Coronary artery (tissue), 2 donors: Measurements from ENCODE around the gene TTC33.

Experiments
- DNase-seq: peaks from one replicate; pipeline ENCODE4 v3.0.0-alpha.2; 2017; ENCODE audit warnings: low spot score
- H3K27ac ChIP-seq, 2 donors: fragments of 200-600 bp; sonication (generic); one replicate each; pipeline ENCODE4 v1.5.1; 2016 to 2019
- H3K4me3 ChIP-seq: fragments of 200-600 bp; sonication (generic); 2 replicates; pipeline ENCODE4 v1.5.1; 2016; ENCODE audit warnings: mild to moderate bottlenecking, moderate library complexity
- CTCF ChIP-seq: fragments of 200-600 bp; sonication (generic); IDR thresholded peaks from one replicate; pipeline ENCODE4 v1.5.1; 2019; ENCODE audit warnings: antibody characterized with exemption

TTC33 gene

DNA sequence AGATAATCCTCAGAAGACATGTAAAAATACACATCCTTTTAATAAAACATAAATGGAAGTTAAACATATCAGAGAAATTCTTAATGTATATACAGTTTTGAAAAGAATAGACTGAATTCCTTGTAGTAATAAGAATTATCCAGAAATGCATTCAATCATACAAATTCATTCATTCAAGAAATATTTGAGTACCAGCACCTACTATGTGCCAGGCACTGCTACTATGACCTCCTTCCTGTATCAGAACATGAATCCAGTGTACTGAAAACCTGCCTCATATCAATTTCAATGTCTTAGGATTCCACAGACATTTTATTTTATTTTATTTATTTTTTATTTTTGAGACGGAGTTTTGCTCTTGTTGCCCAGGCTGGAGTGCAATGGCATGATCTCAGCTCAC lies 29.2 kb upstream of the TTC33 start:
- Histone ChIP-seq H3K4me3 (no peak overlapping the region), H3K27ac (no peak overlapping the region)
- no peak for DNase-seq
- no peak for TF ChIP-seq CTCF

- DNase-seq = no peak
- Histone ChIP-seq H3K27ac (no peak overlapping the region), H3K4me3 (no peak overlapping the region)
- TF ChIP-seq CTCF = no peak
These were observed 28.4 kb upstream of the TTC33 start for GRCh38 chr5:40784027-40784653.

- TF ChIP-seq CTCF = no peak
- DNase-seq = no peak
- H3K4me3 ChIP-seq = no peak overlapping the region
- H3K27ac ChIP-seq = no peak overlapping the region
These were observed 26.2 kb upstream of the TTC33 start for GRCh38 chr5:40781843-40782409.

DNA sequence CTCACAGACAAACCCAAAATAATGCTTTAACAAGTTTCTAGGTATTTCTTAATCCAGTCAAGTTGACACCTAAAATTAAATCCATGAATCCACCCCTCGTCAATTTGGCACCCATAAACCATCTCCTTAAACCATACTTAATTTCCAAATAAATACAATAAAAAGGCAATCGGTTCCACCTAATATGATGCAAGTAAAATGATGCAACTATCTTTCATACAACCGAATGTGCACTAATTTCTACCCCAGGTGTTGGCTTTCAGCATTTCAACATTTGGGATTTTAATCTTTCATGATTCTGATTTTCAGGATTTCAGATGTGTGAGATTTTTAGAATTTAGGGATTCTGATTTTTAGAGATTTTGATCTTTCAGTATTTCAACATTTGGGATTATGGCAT lies 25.1 kb upstream of the TTC33 start:
- Histone ChIP-seq H3K4me3 (no peak overlapping the region), H3K27ac (no peak overlapping the region)
- DNase-seq = no peak
- TF ChIP-seq CTCF = no peak

- H3K27ac ChIP-seq = no peak overlapping the region
- TF ChIP-seq CTCF = no peak
- no peak for DNase-seq
- H3K4me3 ChIP-seq = no peak overlapping the region
These were observed 24.4 kb upstream of the TTC33 start for GRCh38 chr5:40780199-40780598.

GRCh38 chr5:40779561-40779960 lies 23.8 kb upstream of the TTC33 start:
- DNase-seq = no peak
- Histone ChIP-seq H3K27ac (no peak overlapping the region), H3K4me3 (no peak overlapping the region)
- TF ChIP-seq CTCF = no peak

DNA sequence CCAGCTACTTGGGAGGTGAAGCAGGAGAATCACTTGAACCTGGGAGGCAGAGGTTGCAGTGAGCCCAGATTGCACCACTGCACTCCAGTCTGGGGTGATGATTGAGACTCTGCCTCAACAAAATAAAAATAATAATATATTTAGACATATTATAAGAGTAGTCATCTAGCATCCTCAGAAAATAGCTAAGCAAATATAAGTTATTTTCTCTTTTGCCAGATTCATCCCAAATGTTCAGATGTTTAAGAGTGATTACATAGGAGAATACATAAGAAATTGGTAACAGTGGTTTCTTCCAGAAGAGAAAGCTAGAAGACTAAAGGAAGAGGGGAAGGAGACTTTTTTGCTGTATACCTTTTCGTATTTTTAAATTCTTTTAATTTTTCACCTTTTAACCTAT lies 22.4 kb upstream of the TTC33 start:
- DNase-seq = no peak
- H3K4me3 ChIP-seq = no peak overlapping the region
- no peak for TF ChIP-seq CTCF
- no peak overlapping the region for H3K27ac ChIP-seq
